Caco-2 (cell line): ENCODE data around the gene IGSF10. TPM values are rescaled to one million over a fixed set of nuclear protein-coding genes. Genes with fewer than 3 reads are reported as not detected.

Experiments used
- BruUV-seq: library from RNA; stranded (reverse); fragments of 400-500 nt; replicated peaks from 2 replicates; lab custom pipeline; 2021; lab: Mats Ljungman, UMichigan
- CTCF ChIA-PET: fragments of 300-600 bp; sonication (Branson Sonifier 250); formaldehyde crosslinking; loops from one replicate; lab custom pipeline; 2022; ENCODE audit warnings: antibody characterized with exemption; lab: Charles Lee
- POLR2A ChIA-PET: fragments of 300-600 bp; sonication (Branson Sonifier 250); formaldehyde crosslinking; loops from one replicate; lab custom pipeline; 2022; ENCODE audit warnings: antibody characterized with exemption; lab: Charles Lee
- DNase-seq, 2 experiments: peaks; one replicate each; pipeline versions ENCODE4 v3.0.0 to v3.0.0-alpha.2; 2020 to 2022
- H3K27me3 ChIP-seq: replicated peaks from 2 replicates; pipeline ENCODE4 v1.6.0; 2011; ENCODE audit warnings: low read length; ENCODE audit not compliant: control insufficient read depth, insufficient read depth
- H3K36me3 ChIP-seq: 2 replicates; pipeline ENCODE4 v1.5.1; 2011; ENCODE audit warnings: low read length; ENCODE audit not compliant: control insufficient read depth, insufficient read depth
- H3K4me1 ChIP-seq: fragments of 250-450 bp; sonication (Bioruptor Pico); 2 replicates; pipeline ENCODE4 v1.5.1; 2020; ENCODE audit warnings: mild to moderate bottlenecking
- H3K4me3 ChIP-seq: 2 replicates; pipeline ENCODE4 v1.5.1; 2011; ENCODE audit warnings: low read depth, mild to moderate bottlenecking, control low read depth, low read length
- H3K9me3 ChIP-seq: fragments of 250-450 bp; sonication (Bioruptor Pico); 2 replicates; pipeline ENCODE4 v1.5.1; 2020; ENCODE audit warnings: mild to moderate bottlenecking, moderate library complexity
- H3K27ac Mint-ChIP-seq: one replicate; pipeline ENCODE4 v1.8.0; 2022; ENCODE audit warnings: mixed read lengths; ENCODE audit not compliant: unreplicated experiment
- H3K27me3 Mint-ChIP-seq: one replicate; pipeline ENCODE4 v1.8.0; 2022; ENCODE audit warnings: mixed read lengths; ENCODE audit not compliant: insufficient read depth, unreplicated experiment
- H3K36me3 Mint-ChIP-seq: one replicate; pipeline ENCODE4 v1.8.0; 2022; ENCODE audit warnings: mild to moderate bottlenecking, mixed read lengths; ENCODE audit not compliant: insufficient read depth, unreplicated experiment
- H3K4me1 Mint-ChIP-seq: one replicate; pipeline ENCODE4 v1.8.0; 2022; ENCODE audit warnings: low read depth, mixed read lengths; ENCODE audit not compliant: unreplicated experiment
- H3K4me3 Mint-ChIP-seq: one replicate; pipeline ENCODE4 v1.8.0; 2022; ENCODE audit warnings: mild to moderate bottlenecking, moderate library complexity, mixed read lengths; ENCODE audit not compliant: unreplicated experiment
- H3K9me3 Mint-ChIP-seq: one replicate; pipeline ENCODE4 v1.8.0; 2022; ENCODE audit warnings: mixed read lengths; ENCODE audit not compliant: unreplicated experiment
- CTCF ChIP-seq, 2 experiments: fragments of 200-600 bp in 1 of 2; IDR thresholded peaks; 1 replicate in 1 of 2; 2 replicates in 1 of 2; pipeline versions ENCODE4 v1.5.1 to v1.8.0; 2011 to 2022; ENCODE audit warnings: antibody characterized with exemption in 1 of 2, control low read depth in 1 of 2, inconsistent platforms in 1 of 2, low read depth in 1 of 2, low read length in 1 of 2, mild to moderate bottlenecking in 1 of 2, moderate library complexity in 1 of 2; ENCODE audit not compliant: insufficient read depth in 1 of 2, severe bottlenecking in 1 of 2, unreplicated experiment in 1 of 2
- intact Hi-C: fragments of 100-400 bp; cut with micrococcal nuclease; formaldehyde crosslinking; loops from one replicate; pipeline ENCODE4 v1.10.0; 2022; ENCODE audit not compliant: unreplicated experiment
- total RNA-seq: library from RNA; stranded (reverse); gene quantifications from 2 replicates; pipeline ENCODE4 v1.2.3, GENCODE V29; 2022

IGSF10 gene
- total RNA-seq, 1 experiment from 2014 or later = 2.6 TPM

GRCh38 chr3:151483961-151484520 lies 23.2 kb upstream of the IGSF10 start:
- Mint-ChIP-seq H3K27me3 (no peaks in the 10 kb centered on the region), H3K4me3 (no peak overlapping the region), H3K36me3 (no peaks in the 10 kb centered on the region), H3K27ac (no peak overlapping the region), H3K9me3 (peaks cover 25% of the 10 kb centered on the region), H3K4me1 (no peaks in the 10 kb centered on the region)
- no TSS peak for BruUV-seq
- DNase-seq = no peak
- peaks cover 3% of the 10 kb centered on the region; the same call in 1 of the 2 replicates for H3K9me3 ChIP-seq
- H3K27me3 ChIP-seq = no peaks in the 10 kb centered on the region
- H3K4me1 ChIP-seq = no peaks in the 10 kb centered on the region
- H3K4me3 ChIP-seq = no peak overlapping the region
- ChIA-PET CTCF (no interaction called here), POLR2A (no interaction called here)
- intact Hi-C loops = no loop called here
- H3K36me3 ChIP-seq = no peaks in the 10 kb centered on the region
- no peak for TF ChIP-seq CTCF (IDR thresholded peaks at IDR 0.05; ENCODE audit: insufficient read depth in 1 of 2, low read depth in 1 of 2, low read length in 1 of 2, severe bottlenecking in 1 of 2, unreplicated experiment in 1 of 2)

GRCh38 chr3:151483488-151483887 lies 22.6 kb upstream of the IGSF10 start:
- H3K27me3 ChIP-seq = no peaks in the 10 kb centered on the region

GRCh38 chr3:151480492-151480891 lies 19.6 kb upstream of the IGSF10 start:
- no TSS peak for BruUV-seq
- no peak for TF ChIP-seq CTCF (IDR thresholded peaks at IDR 0.05; ENCODE audit: insufficient read depth in 1 of 2, low read depth in 1 of 2, low read length in 1 of 2, severe bottlenecking in 1 of 2, unreplicated experiment in 1 of 2)
- peaks cover 3% of the 10 kb centered on the region; the same call in 1 of the 2 replicates for H3K9me3 ChIP-seq
- no peak overlapping the region for H3K4me3 Mint-ChIP-seq
- POLR2A ChIA-PET = no interaction called here
- no peaks in the 10 kb centered on the region for H3K27me3 ChIP-seq
- no peaks in the 10 kb centered on the region for H3K27me3 Mint-ChIP-seq
- no peak overlapping the region for H3K27ac Mint-ChIP-seq
- no peaks in the 10 kb centered on the region for H3K36me3 Mint-ChIP-seq
- H3K4me1 Mint-ChIP-seq = no peaks in the 10 kb centered on the region
- H3K4me1 ChIP-seq = 0 out of 2 replicates have a peak, but pooled peaks cover 5% of the 10 kb centered on the region
- H3K4me3 ChIP-seq = no peak overlapping the region
- no peaks in the 10 kb centered on the region for H3K36me3 ChIP-seq
- peaks cover 10% of the 10 kb centered on the region for H3K9me3 Mint-ChIP-seq
- DNase-seq = no peak
- intact Hi-C loops = no loop called here
- CTCF ChIA-PET = no interaction called here

More at GRCh38 chr3:151483488-151483887, 22.6 kb upstream of the IGSF10 start:
- no peak for DNase-seq
- Mint-ChIP-seq H3K36me3 (no peaks in the 10 kb centered on the region), H3K27me3 (no peaks in the 10 kb centered on the region), H3K9me3 (peaks cover 25% of the 10 kb centered on the region), H3K27ac (no peak overlapping the region), H3K4me3 (no peak overlapping the region), H3K4me1 (no peaks in the 10 kb centered on the region)
- intact Hi-C loops = no loop called here
- no peak for TF ChIP-seq CTCF (IDR thresholded peaks at IDR 0.05; ENCODE audit: insufficient read depth in 1 of 2, low read depth in 1 of 2, low read length in 1 of 2, severe bottlenecking in 1 of 2, unreplicated experiment in 1 of 2)
- ChIA-PET CTCF (no interaction called here), POLR2A (no interaction called here)
- no peaks in the 10 kb centered on the region for H3K36me3 ChIP-seq
- no peaks in the 10 kb centered on the region for H3K4me1 ChIP-seq
- no TSS peak for BruUV-seq
- H3K4me3 ChIP-seq = no peak overlapping the region
- peaks cover 3% of the 10 kb centered on the region; the same call in 1 of the 2 replicates for H3K9me3 ChIP-seq
